ENCODE results near the gene PPP1R16B.

The PPP1R16B gene

DNA sequence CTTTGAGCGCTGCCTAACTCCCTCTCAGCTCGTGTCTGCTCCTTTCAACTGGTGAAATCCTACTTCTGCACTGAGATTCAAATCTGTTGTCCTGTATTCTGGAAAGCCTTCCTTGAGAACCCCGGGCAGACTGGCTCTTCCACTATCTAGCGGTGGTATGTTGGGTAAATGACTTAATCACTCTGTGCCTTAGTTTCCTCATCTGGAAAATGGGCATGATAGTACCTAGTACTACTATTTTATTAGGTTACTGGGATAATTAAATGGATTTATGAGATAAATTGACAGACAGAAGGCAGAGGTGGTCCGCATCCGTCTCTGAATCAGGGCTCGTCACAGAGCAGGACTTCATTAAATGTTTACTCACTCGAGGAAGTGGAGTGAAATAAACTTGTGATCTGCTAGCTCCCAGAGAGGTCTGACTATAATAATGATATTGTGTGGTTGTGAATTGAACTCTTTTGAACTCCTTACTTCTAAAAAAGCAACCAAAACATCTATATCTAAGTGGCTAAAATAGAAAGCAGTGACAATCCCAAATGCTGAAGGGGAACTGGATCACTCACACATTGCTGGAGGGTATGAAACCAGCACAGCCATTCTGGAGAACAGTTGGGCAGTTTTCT lies 26.6 kb downstream of the PPP1R16B start:
- no peak for DNase-seq (ENCODE audit: low read depth)
- no peak overlapping the region for H3K4me3 ChIP-seq (ENCODE audit: low read depth, low read length)
- TF ChIP-seq, protein P1, sequence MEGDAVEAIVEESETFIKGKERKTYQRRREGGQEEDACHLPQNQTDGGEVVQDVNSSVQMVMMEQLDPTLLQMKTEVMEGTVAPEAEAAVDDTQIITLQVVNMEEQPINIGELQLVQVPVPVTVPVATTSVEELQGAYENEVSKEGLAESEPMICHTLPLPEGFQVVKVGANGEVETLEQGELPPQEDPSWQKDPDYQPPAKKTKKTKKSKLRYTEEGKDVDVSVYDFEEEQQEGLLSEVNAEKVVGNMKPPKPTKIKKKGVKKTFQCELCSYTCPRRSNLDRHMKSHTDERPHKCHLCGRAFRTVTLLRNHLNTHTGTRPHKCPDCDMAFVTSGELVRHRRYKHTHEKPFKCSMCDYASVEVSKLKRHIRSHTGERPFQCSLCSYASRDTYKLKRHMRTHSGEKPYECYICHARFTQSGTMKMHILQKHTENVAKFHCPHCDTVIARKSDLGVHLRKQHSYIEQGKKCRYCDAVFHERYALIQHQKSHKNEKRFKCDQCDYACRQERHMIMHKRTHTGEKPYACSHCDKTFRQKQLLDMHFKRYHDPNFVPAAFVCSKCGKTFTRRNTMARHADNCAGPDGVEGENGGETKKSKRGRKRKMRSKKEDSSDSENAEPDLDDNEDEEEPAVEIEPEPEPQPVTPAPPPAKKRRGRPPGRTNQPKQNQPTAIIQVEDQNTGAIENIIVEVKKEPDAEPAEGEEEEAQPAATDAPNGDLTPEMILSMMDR (IDR thresholded peaks at IDR 0.05; ENCODE audit: low read depth, low read length, missing control alignments), result no peak

DNA sequence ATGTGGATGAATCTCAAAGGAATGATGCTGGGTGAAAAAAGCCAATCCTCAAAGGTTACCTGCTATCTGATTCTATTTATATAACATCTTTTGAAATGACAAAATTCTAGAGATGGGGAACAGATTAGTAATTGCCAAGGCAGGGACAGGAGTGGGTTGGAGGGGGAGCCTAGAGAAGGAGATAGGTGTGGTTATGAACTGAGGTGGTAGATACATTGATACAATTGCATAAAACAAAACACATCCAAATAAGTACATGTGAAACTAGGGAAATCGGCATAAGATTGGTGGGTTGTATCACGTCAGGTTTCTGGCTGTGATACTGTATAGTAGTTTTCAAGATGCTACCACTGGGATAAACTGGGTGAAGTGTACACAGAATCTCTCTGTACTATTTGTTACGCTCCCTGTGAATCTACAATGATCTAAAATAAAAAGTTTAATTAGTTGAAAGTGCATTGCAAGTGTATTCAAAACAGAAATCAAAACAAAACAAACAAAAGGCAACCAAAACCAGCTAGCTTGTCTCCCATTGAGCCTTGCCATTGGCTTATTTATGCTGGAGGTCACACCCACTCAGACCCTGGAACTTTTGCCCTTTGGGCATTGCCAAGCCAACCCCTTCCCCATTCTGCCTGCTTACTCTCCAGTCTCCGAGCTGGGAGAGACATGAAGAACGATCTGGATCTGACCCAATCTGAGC lies 27.8 kb downstream of the PPP1R16B start:
- TF ChIP-seq, protein P1 (IDR thresholded peaks at IDR 0.05; ENCODE audit: low read depth, low read length, missing control alignments), result no peak
- DNase-seq (ENCODE audit: low read depth), result no peak
- no peak overlapping the region for H3K4me3 ChIP-seq (ENCODE audit: low read depth, low read length)

DNA sequence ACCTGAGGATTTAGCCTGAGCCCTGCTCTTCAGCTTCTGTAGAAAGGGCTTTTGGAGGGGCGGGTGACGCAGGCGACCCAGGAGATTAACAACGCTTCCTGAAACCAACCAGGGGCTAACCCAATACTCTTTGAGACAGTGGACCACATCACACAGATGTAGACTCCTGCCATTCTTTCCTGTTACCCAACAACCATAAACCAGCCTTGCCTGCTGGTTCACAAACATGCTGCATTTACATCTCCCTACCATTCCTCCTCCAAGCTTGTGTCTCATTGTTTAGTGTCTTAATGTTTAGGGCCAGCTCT lies 28.3 kb downstream of the PPP1R16B start:
- TF ChIP-seq, protein P1 (IDR thresholded peaks at IDR 0.05; ENCODE audit: low read depth, low read length, missing control alignments), result no peak
- DNase-seq (ENCODE audit: low read depth), result no peak
- H3K4me3 ChIP-seq (ENCODE audit: low read depth, low read length), result no peak overlapping the region

DNA sequence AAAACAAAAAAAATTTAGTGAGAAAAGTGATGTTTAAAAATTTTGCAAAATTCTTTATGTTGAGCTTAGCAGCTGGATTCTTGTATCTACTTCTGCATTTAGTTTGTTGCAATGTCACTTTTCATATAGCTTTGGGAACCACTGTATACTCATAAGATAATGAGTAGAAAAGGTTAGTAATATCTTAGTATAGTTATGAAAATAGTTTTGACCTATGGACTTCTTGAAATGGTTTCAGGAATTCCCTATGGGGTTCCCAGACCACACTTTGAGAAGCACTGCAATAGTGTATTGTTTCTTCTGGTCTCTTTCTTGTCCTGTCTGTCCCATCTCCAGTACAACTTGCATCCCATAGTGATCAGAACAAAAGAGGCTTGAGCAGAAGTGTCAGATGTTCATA lies 29.4 kb downstream of the PPP1R16B start:
- TF ChIP-seq, protein P1 (IDR thresholded peaks at IDR 0.05; ENCODE audit: low read depth, low read length, missing control alignments), result no peak
- no peak for DNase-seq (ENCODE audit: low read depth)
- no peak overlapping the region for H3K4me3 ChIP-seq (ENCODE audit: low read depth, low read length)

DNA sequence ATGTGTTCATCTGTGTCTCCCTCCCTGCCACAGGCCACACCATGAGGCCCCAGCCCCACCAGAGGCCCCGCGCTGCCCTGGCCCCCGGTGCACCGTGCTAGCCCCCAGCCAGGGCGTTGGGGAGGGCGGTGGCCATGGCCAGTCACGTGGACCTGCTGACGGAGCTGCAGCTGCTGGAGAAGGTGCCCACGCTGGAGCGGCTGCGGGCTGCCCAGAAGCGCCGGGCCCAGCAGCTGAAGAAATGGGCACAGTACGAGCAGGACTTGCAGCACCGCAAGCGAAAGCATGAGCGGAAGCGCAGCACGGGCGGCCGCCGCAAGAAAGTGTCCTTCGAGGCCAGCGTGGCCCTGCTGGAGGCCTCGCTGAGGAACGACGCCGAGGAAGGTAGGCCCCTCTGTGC lies 30.3 kb downstream of the PPP1R16B start:
- no peak overlapping the region for H3K4me3 ChIP-seq (ENCODE audit: low read depth, low read length)
- TF ChIP-seq, protein P1 (IDR thresholded peaks at IDR 0.05; ENCODE audit: low read depth, low read length, missing control alignments), result no peak
- no peak for DNase-seq (ENCODE audit: low read depth)

DNA sequence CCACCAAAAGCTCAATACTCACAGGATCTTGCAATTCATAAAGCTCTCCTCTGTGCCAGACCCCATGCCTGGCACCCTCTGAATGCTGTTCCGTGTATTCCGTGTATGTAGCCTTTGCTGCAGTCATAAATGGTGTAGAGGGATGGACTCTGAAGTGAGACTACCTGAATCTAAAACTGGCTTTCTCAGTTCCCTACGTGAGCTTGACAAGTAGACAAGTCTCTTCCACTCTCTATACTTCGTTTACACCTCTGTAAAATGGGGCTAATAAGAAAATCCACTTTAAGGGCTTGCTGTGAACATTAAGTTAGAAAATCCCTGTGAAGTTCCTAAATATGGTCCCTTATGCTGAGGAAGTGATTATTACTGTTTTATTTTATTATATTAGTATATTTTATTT lies 31.5 kb downstream of the PPP1R16B start:
- TF ChIP-seq, protein P1 (IDR thresholded peaks at IDR 0.05; ENCODE audit: low read depth, low read length, missing control alignments), result no peak
- no peak overlapping the region for H3K4me3 ChIP-seq (ENCODE audit: low read depth, low read length)
- peak; percentile 68 for DNase-seq (ENCODE audit: low read depth)

DNA sequence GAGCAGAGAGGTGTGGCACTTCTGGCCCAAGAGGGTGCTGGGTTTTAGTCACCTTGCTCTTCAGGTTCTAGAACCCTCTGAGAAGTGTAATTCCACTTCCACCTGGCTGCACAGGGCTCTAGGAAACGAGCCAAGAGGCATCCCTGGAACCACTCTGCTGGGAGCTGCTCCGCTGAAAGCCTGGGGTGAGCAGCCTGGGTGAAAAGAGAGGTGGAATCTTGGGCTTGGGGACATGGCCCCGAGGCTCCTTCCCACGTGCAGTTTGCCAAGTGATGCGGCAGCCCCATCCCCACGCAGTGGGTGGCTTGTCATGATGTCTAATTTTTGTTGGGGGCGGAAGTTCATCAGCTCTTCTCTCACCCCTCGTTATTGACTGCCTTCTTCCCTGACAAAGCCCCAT lies 32.8 kb downstream of the PPP1R16B start:
- no peak for DNase-seq (ENCODE audit: low read depth)
- TF ChIP-seq, protein P1 (IDR thresholded peaks at IDR 0.05; ENCODE audit: low read depth, low read length, missing control alignments), result no peak
- no peak overlapping the region for H3K4me3 ChIP-seq (ENCODE audit: low read depth, low read length)

All from GM12864 (cell line).